Hepatocyte (in vitro differentiated cells): ENCODE results near the gene CHST3.

ENCODE experiments used
- CTCF ChIP-seq: fragments of 200-600 bp; sonication (generic); IDR thresholded peaks from 2 replicates; pipeline ENCODE4 v1.5.1; 2016; ENCODE audit warnings: antibody characterized with exemption, mild to moderate bottlenecking; ENCODE audit not compliant: poor library complexity
- EZH2 ChIP-seq: fragments of 200-600 bp; sonication (generic); IDR thresholded peaks from 2 replicates; pipeline ENCODE4 v1.6.1; 2016; ENCODE audit warnings: antibody characterized with exemption, mild to moderate bottlenecking, borderline replicate concordance
- EZH2phosphoT487 ChIP-seq: fragments of 200-600 bp; sonication (generic); IDR thresholded peaks from one replicate; pipeline ENCODE4 v1.6.1; 2018; ENCODE audit warnings: antibody characterized with exemption, mild to moderate bottlenecking, low read depth, moderate library complexity; ENCODE audit not compliant: unreplicated experiment, severe bottlenecking

- no peak for TF ChIP-seq CTCF
- TF ChIP-seq EZH2 = no peak
- TF ChIP-seq EZH2phosphoT487 = no peak
Observed at GRCh38 chr10:71961831-71962230, 2.4 kb upstream of the CHST3 start.
